ENCODE data around the gene USP51.
"Not testable (repeated sequence)": the region's sequence is repeated elsewhere in the genome, so short reads cannot be mapped to it uniquely, and the experiment has no call there.

The USP51 gene

DNA sequence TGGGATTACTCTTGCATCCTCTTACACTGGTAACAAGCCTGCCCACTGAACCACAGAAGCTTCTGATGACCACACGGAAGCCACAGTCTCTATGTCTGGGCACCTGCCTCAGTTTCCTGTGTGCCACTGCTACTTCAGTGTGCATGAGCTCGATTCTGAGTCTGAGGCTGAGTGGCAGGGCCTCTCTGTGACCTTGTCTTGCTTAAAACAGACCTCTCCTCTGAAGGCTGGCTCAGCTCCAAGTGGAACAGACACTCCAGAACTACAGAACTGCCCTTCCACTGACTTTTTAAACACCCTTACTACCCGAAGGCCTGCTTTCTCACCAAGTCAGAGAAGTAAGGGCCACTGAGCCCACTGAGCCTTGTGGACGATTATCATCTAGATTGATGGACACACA is 29.7 kb downstream of the USP51 start:
- H3K4me3 ChIP-seq; H3K27ac ChIP-seq; H4K20me1 ChIP-seq; H3K27me3 ChIP-seq; H3K4me2 ChIP-seq; H3K4me1 ChIP-seq; H3K9me3 ChIP-seq (replicated peaks in 1 of 11); H3K9ac ChIP-seq; H3K36me3 ChIP-seq: not testable (repeated sequence)

DNA sequence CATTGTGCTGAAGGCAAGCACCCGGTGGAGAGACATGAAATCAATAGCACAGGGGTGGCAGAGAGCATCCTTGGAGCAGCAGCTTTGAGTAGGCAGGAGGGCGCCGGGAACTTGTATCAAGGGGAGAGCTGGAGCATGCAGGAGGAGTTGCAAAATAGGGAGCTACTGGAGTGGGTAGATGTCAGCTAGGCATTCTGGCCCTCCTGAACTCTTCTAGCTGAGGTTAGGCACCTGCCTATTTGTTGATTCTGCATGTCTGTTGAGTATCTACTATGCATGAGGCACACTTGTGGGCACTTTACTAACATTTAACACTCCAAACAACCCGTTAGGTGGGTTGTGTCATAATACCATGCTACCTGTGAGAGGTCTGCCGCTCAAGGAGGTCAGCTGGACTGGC is 30.2 kb downstream of the USP51 start:
- not testable (repeated sequence) for H3K9ac ChIP-seq; H4K20me1 ChIP-seq; H3K27me3 ChIP-seq; H3K27ac ChIP-seq; H3K4me1 ChIP-seq; H3K4me2 ChIP-seq; H3K36me3 ChIP-seq; H3K4me3 ChIP-seq; H3K9me3 ChIP-seq (replicated peaks in 1 of 11)

DNA sequence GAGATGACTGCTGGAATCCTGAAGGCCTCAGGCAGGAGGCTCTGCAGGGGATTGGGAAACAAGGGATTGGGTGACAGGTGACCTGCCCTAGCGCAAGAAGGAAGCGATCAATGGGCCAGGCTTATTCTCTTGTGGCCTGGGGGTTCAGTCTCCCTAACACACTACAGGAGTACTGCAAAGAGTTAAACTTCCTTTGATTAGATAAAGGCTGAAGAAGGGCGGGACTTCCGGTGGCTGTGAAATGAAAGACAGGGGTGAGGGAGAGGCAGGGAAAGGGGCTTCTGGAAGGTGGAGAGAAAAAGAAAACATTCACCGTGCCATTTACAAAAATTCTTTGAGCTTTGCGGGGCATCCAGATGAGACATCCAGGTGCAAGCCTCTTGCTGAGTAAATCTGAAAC is 33.9 kb downstream of the USP51 start:
- not testable (repeated sequence) for H3K27ac ChIP-seq; H3K4me3 ChIP-seq; H4K20me1 ChIP-seq; H3K36me3 ChIP-seq; H3K4me2 ChIP-seq; H3K4me1 ChIP-seq; H3K9ac ChIP-seq; H3K9me3 ChIP-seq (replicated peaks in 1 of 11)
- H3K27me3 ChIP-seq, result peaks cover 10 to 29% (median 27%) of the 10 kb centered on the region in 11 experiments

DNA sequence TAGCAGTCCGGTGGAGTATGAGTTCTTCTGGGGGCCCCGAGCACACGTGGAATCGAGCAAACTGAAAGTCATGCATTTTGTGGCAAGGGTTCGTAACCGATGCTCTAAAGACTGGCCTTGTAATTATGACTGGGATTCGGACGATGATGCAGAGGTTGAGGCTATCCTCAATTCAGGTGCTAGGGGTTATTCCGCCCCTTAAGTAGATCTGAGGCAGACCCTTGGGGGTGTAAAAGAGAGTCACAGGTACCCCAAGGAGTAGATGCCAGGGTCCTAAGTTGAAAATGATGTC is 36.9 kb downstream of the USP51 start:
- no peak for TF ChIP-seq Cebpa-rat (IDR thresholded peaks at IDR 0.05)
- Histone ChIP-seq H3K9me3 (replicated peaks in 1 of 11) (no peaks in the 10 kb centered on the region), H3K9ac (peak overlapping the region; percentile 64 to 85 (median 82); a peak in 21 of 22 replicates), H3K27me3 (peaks cover 28 to 51% (median 46%) of the 10 kb centered on the region in 11 experiments), H3K4me1 (peaks cover 0 to 6% (median 0%) of the 10 kb centered on the region in 10 experiments; a peak in 2 of 20 replicates), H3K4me2 (peak overlapping the region; percentile 54 to 81 (median 70)), H3K4me3 (peak overlapping the region; percentile 57 to 81 (median 72)), H4K20me1 (no peaks in the 10 kb centered on the region), H3K36me3 (no peaks in the 10 kb centered on the region), H3K27ac (peak overlapping the region in 10 of 11 experiments; percentile 43 to 83 (median 76); a peak in 17 of 22 replicates)

DNA sequence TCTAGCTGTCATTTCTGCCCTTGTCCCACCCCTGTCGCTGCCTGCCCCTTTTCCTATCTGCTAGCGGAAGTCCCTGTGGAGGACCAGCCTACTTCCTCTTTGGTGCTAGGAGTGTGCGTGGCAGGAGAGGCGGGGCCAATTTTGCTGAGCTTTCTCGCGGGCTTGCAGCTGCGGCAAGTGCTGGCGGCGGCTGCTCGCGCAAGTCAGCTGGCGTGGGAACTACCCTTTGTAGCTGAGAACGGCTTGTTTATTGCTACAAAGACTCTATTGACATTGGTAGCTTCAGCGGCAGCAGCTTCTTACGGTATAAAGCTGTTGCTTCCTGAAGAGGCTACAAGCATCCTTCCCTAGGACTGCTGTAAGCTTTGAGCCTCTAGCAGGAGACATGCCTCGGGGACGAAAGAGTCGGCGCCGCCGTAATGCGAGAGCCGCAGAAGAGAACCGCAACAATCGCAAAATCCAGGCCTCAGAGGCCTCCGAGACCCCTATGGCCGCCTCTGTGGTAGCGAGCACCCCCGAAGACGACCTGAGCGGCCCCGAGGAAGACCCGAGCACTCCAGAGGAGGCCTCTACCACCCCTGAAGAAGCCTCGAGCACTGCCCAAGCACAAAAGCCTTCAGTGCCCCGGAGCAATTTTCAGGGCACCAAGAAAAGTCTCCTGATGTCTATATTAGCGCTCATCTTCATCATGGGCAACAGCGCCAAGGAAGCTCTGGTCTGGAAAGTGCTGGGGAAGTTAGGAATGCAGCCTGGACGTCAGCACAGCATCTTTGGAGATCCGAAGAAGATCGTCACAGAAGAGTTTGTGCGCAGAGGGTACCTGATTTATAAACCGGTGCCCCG is 37.4 kb downstream of the USP51 start, which contains the start of gene MAGEH1:
Gene MAGEH1 (plus strand): TSS at position 138 of the 843 bp plus-strand sequence. CDS start 248 bp downstream, at position 386.
- Histone ChIP-seq H3K9me3 (replicated peaks in 1 of 11) (no peaks in the 10 kb centered on the region), H3K27ac (peak within 1 kb of the TSS; percentile 43 to 83 (median 75); a peak in 21 of 22 replicates), H3K36me3 (no peaks in the 10 kb centered on the region), H3K4me2 (peak within 1 kb of the TSS; percentile 54 to 81 (median 70)), H3K4me1 (peaks cover 0 to 6% (median 0%) of the 10 kb centered on the region in 10 experiments; a peak in 2 of 20 replicates), H3K9ac (peak within 1 kb of the TSS; percentile 64 to 85 (median 82)), H3K4me3 (peak within 1 kb of the TSS; percentile 57 to 81 (median 72)), H4K20me1 (no peaks in the 10 kb centered on the region), H3K27me3 (peaks cover 28 to 57% (median 48%) of the 10 kb centered on the region in 11 experiments)
- no peak for TF ChIP-seq Cebpa-rat (IDR thresholded peaks at IDR 0.05)

DNA sequence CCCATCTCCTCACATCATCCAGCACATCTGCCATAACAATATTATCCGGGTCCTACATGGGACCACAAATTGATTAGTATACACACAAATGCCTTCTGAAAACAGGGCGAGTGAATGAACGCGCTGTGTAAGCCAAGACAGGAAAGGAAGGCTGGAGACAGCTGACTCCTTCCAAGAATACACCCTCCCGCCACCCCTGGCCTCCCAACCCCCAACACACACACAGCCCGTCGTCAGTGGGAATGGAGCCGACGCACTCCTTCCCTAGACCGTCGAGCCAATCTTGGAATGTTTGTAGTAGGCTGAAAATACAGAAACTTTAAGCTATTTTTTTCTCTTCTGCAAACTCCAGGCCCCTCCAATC is 38.0 kb downstream of the USP51 start:
- Histone ChIP-seq H3K9me3 (replicated peaks in 1 of 11) (no peaks in the 10 kb centered on the region), H3K27me3 (peaks cover 30 to 63% (median 53%) of the 10 kb centered on the region in 11 experiments), H3K9ac (peak overlapping the region; percentile 64 to 85 (median 82); a peak in 20 of 22 replicates), H3K36me3 (no peaks in the 10 kb centered on the region), H4K20me1 (no peaks in the 10 kb centered on the region), H3K4me1 (peaks cover 0 to 6% (median 0%) of the 10 kb centered on the region in 10 experiments; a peak in 2 of 20 replicates), H3K4me2 (peak overlapping the region; percentile 54 to 79 (median 67)), H3K27ac (peak overlapping the region in 9 of 11 experiments; percentile 28 to 80 (median 60); a peak in 14 of 22 replicates), H3K4me3 (peak overlapping the region; percentile 57 to 81 (median 72))
- TF ChIP-seq Cebpa-rat (IDR thresholded peaks at IDR 0.05), result no peak

DNA sequence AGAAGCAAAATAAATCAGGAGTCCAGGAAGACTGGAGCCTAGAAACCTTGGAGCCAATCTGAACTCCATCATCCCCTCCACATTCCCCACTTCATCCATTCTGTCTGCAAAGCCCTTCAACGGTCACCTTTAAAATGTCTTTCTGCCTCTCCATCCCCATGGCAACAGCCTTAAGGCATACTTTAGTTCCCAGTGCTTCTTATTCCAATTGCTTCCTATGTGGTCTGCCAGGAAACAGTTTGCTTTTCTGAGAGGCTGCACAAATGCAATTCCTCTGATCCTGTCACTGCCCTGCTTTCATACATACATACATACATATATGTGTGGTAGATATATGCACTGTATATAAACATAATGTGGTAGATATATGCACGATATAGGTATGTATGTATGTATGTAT is 38.5 kb downstream of the USP51 start:
- H3K27ac ChIP-seq, result no peak overlapping the region; a peak in 1 of 22 replicates
- H3K9me3 ChIP-seq (replicated peaks in 1 of 11), result no peaks in the 10 kb centered on the region
- no peaks in the 10 kb centered on the region for H3K36me3 ChIP-seq
- peak overlapping the region in 5 of 11 experiments; percentile 68 to 85 (median 81); a peak in 8 of 22 replicates for H3K9ac ChIP-seq
- H3K4me3 ChIP-seq, result peak overlapping the region; percentile 57 to 81 (median 72); a peak in 19 of 20 replicates
- peaks cover 0 to 6% (median 0%) of the 10 kb centered on the region in 10 experiments; a peak in 2 of 20 replicates for H3K4me1 ChIP-seq
- no peak for TF ChIP-seq Cebpa-rat (IDR thresholded peaks at IDR 0.05)
- H3K4me2 ChIP-seq, result peak overlapping the region; percentile 54 to 79 (median 67); a peak in 21 of 22 replicates
- H3K27me3 ChIP-seq, result peaks cover 34 to 67% (median 58%) of the 10 kb centered on the region in 11 experiments
- H4K20me1 ChIP-seq, result no peaks in the 10 kb centered on the region

DNA sequence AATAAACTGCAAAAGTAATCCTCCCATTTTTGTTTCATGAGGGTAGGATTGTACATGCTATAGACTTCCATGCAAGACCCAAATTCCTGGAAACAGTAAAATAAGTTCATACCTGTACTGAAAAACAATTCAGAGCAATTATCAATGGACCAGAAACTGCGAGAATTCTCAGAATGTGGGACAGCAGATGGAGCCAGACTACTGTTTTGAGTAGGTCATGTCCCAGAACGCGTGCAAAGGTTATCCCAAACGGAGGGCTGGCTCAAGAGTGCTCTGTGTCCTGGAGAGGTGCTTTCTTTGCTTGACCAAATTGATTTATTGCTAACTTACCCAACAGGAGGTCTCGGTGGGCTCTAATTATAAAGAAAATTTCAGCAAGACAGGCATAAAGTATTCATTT is 39.4 kb downstream of the USP51 start:
- H3K4me3 ChIP-seq, result no peak overlapping the region
- no peaks in the 10 kb centered on the region for H4K20me1 ChIP-seq
- H3K9ac ChIP-seq, result no peak overlapping the region
- H3K9me3 ChIP-seq (replicated peaks in 1 of 11), result no peaks in the 10 kb centered on the region
- peaks cover 0 to 6% (median 0%) of the 10 kb centered on the region in 10 experiments; a peak in 2 of 20 replicates for H3K4me1 ChIP-seq
- peaks cover 36 to 76% (median 65%) of the 10 kb centered on the region in 11 experiments for H3K27me3 ChIP-seq
- H3K4me2 ChIP-seq, result no peak overlapping the region
- H3K27ac ChIP-seq, result no peak overlapping the region
- no peak for TF ChIP-seq Cebpa-rat (IDR thresholded peaks at IDR 0.05)
- H3K36me3 ChIP-seq, result no peaks in the 10 kb centered on the region

DNA sequence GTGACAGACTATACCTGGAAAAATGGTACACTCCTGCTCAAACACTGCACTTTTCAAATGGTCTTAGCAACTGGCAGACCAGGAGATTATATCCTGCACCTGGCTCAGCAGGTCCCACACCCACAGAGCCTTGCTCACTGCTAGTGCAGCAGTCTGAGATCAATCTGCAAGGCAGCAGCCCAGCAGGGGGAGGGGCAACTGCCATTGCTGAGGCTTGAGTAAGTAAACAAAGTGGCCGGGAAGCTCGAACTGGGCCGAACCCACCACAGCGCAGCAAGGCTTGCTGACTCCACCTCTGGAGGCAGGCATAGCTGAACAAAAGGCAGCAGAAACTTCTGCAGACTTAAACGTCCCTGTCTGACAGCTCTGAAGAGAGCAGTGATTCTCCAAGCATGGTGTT is 46.2 kb downstream of the USP51 start:
- not testable (repeated sequence) for H3K36me3 ChIP-seq; H3K4me2 ChIP-seq; H3K27ac ChIP-seq; H4K20me1 ChIP-seq; H3K9me3 ChIP-seq (replicated peaks in 1 of 11); H3K4me1 ChIP-seq; H3K9ac ChIP-seq; H3K4me3 ChIP-seq
- H3K27me3 ChIP-seq, result peaks cover 61 to 97% (median 85%) of the 10 kb centered on the region in 11 experiments
